ENCODE results near the gene GIT1. TPM values are rescaled to one million over a fixed set of nuclear protein-coding genes. Genes with fewer than 3 reads are reported as not detected.

The GIT1 gene
- total RNA-seq, 2 experiments from 2014 or later: 60.5 to 74.1 TPM

- Mint-ChIP-seq H3K27me3 (no peaks in the 10 kb centered on the region), H3K36me3 (ENCODE audit: low read depth) (peaks cover 15% of the 10 kb centered on the region), H3K27ac (no peak overlapping the region), H3K9me3 (ENCODE audit: low read depth) (no peaks in the 10 kb centered on the region), H3K4me3 (no peak overlapping the region), H3K4me1 (peaks cover 17% of the 10 kb centered on the region)
- intact Hi-C loops (cut with DNase I, micrococcal nuclease): no loop called here
- CTCF ChIA-PET: interaction anchor here (0.6 to 13.5 kb wide), 13 partner anchors 9 to 619 kb away, joined by 3 to 93 read pairs (median 3); no protein-coding TSS in a partner anchor
- POLR2A ChIA-PET: no interaction called here
- DNase-seq (peak; percentile 75), ATAC-seq (peak; percentile 29)
These were observed 16.5 kb downstream of the GIT1 start for GRCh38 chr17:29572691-29573557.

GRCh38 chr17:29571883-29572681, 17.4 kb downstream of the GIT1 start:
- POLR2A ChIA-PET: interaction anchor here (1.5 kb wide), 1 partner anchor 279 kb away, joined by 5 read pairs; the partner anchor contains the start of gene NUFIP2
- DNase-seq (no peak), ATAC-seq (no peak)
- no peaks in the 10 kb centered on the region for H3K9me3 Mint-ChIP-seq (ENCODE audit: low read depth)
- peaks cover 17% of the 10 kb centered on the region for H3K4me1 Mint-ChIP-seq
- peaks cover 15% of the 10 kb centered on the region for H3K36me3 Mint-ChIP-seq (ENCODE audit: low read depth)
- H3K4me3 Mint-ChIP-seq: no peak overlapping the region
- CTCF ChIA-PET: interaction anchor here (1.0 to 13.5 kb wide), 8 partner anchors 7 to 619 kb away, joined by 3 to 93 read pairs (median 8); no protein-coding TSS in a partner anchor
- intact Hi-C loops (cut with DNase I, micrococcal nuclease): no loop called here
- no peak overlapping the region for H3K27ac Mint-ChIP-seq
- no peaks in the 10 kb centered on the region for H3K27me3 Mint-ChIP-seq

- Mint-ChIP-seq H3K36me3 (ENCODE audit: low read depth) (peaks cover 15% of the 10 kb centered on the region), H3K27me3 (no peaks in the 10 kb centered on the region), H3K4me1 (peaks cover 17% of the 10 kb centered on the region), H3K4me3 (no peak overlapping the region), H3K9me3 (ENCODE audit: low read depth) (no peaks in the 10 kb centered on the region), H3K27ac (no peak overlapping the region)
- intact Hi-C loops (cut with DNase I, micrococcal nuclease): no loop called here
- ChIA-PET POLR2A (interaction anchor here (1.5 kb wide), 1 partner anchor 278 kb away, joined by 5 read pairs; the partner anchor contains the start of gene NUFIP2), CTCF (interaction anchor here (1.6 to 13.5 kb wide), 5 partner anchors 8 to 201 kb away, joined by 5 to 93 read pairs (median 15); no protein-coding TSS in a partner anchor)
- ATAC-seq (no peak), DNase-seq (no peak)
These were observed 18.0 kb downstream of the GIT1 start for GRCh38 chr17:29571486-29571882.

- intact Hi-C loops (cut with DNase I, micrococcal nuclease): no loop called here
- Mint-ChIP-seq H3K4me3 (peak overlapping the region; percentile 6), H3K27ac (no peak overlapping the region), H3K4me1 (peaks cover 22% of the 10 kb centered on the region), H3K27me3 (no peaks in the 10 kb centered on the region), H3K36me3 (ENCODE audit: low read depth) (peaks cover 18% of the 10 kb centered on the region), H3K9me3 (ENCODE audit: low read depth) (no peaks in the 10 kb centered on the region)
- ChIA-PET CTCF (interaction anchor here (1.0 to 13.5 kb wide), 5 partner anchors 9 to 320 kb away, joined by 3 to 93 read pairs (median 15); no protein-coding TSS in a partner anchor), POLR2A (interaction anchor here (0.6 to 1.5 kb wide), 2 partner anchors 221 to 277 kb away, joined by 3 to 5 read pairs; partner anchors contain the start of gene NUFIP2)
- ATAC-seq: no peak
- DNase-seq: no peak
These were observed 18.9 kb downstream of the GIT1 start for GRCh38 chr17:29570521-29570920.

- ChIA-PET CTCF (interaction anchor here (0.6 to 13.5 kb wide), 7 partner anchors 10 to 362 kb away, joined by 3 to 93 read pairs (median 3); partner anchors contain the start of gene GIT1), POLR2A (interaction anchor here (0.6 kb wide), 1 partner anchor 290 kb away, joined by 3 read pairs; no protein-coding TSS in a partner anchor)
- ATAC-seq (no peak), DNase-seq (no peak)
- no peaks in the 10 kb centered on the region for H3K9me3 Mint-ChIP-seq (ENCODE audit: low read depth)
- intact Hi-C loops (cut with DNase I, micrococcal nuclease): loop anchor here (2.0 to 10.0 kb wide), 8 partner anchors 19 to 907 kb away; partner anchors contain the start of genes GIT1 (in 1 of the 2), NEK8 (in 1 of the 2), NUFIP2 (in 1 of the 2) and SDF2 (in 1 of the 2)
- H3K36me3 Mint-ChIP-seq (ENCODE audit: low read depth): peaks cover 14% of the 10 kb centered on the region
- H3K27me3 Mint-ChIP-seq: no peaks in the 10 kb centered on the region
- peak overlapping the region; percentile 52 for H3K27ac Mint-ChIP-seq
- peak overlapping the region; percentile 97 for H3K4me3 Mint-ChIP-seq
- H3K4me1 Mint-ChIP-seq: peaks cover 24% of the 10 kb centered on the region
These were observed 20.1 kb downstream of the GIT1 start for GRCh38 chr17:29569245-29569950.

- H3K27me3 Mint-ChIP-seq: no peaks in the 10 kb centered on the region
- H3K27ac Mint-ChIP-seq: peak within 1 kb of the TSS; percentile 96
- intact Hi-C loops (cut with DNase I, micrococcal nuclease): loop anchor here (1.0 to 10.0 kb wide), 14 partner anchors 20 to 906 kb away; partner anchors contain the start of genes GIT1 (in 2 of the 2), NUFIP2 (in 2 of the 2), NEK8 (in 1 of the 2) and SDF2 (in 1 of the 2)
- ATAC-seq (peak; percentile 64), DNase-seq (peak; percentile 96)
- ChIA-PET CTCF (interaction anchor here (0.6 to 13.5 kb wide), 16 partner anchors 8 to 390 kb away, joined by 3 to 93 read pairs (median 4); partner anchors contain the start of genes ANKRD13B and GIT1), POLR2A (interaction anchor here (0.6 to 2.8 kb wide), 2 partner anchors 48 to 290 kb away, joined by 3 to 11 read pairs; no protein-coding TSS in a partner anchor)
- H3K4me3 Mint-ChIP-seq: peak within 1 kb of the TSS; percentile 97
- peaks cover 8% of the 10 kb centered on the region for H3K36me3 Mint-ChIP-seq (ENCODE audit: low read depth)
- no peaks in the 10 kb centered on the region for H3K9me3 Mint-ChIP-seq (ENCODE audit: low read depth)
- peaks cover 30% of the 10 kb centered on the region for H3K4me1 Mint-ChIP-seq
These were observed 20.9 kb downstream of the GIT1 start, which contains the start of gene TP53I13 for GRCh38 chr17:29568331-29569244. TSS of gene TP53I13 (plus strand) at chr17:29568701. CDS start at chr17:29568759, 58 bp downstream.

- Mint-ChIP-seq H3K9me3 (ENCODE audit: low read depth) (no peaks in the 10 kb centered on the region), H3K27ac (peak overlapping the region; percentile 96), H3K4me1 (peaks cover 25% of the 10 kb centered on the region), H3K4me3 (peak overlapping the region; percentile 97), H3K27me3 (no peaks in the 10 kb centered on the region), H3K36me3 (ENCODE audit: low read depth) (peaks cover 7% of the 10 kb centered on the region)
- ATAC-seq (peak; percentile 67), DNase-seq (peak; percentile 90)
- CTCF ChIA-PET: interaction anchor here (0.6 to 13.5 kb wide), 15 partner anchors 9 to 389 kb away, joined by 3 to 93 read pairs (median 4); partner anchors contain the start of gene ANKRD13B
- POLR2A ChIA-PET: interaction anchor here (0.6 to 2.8 kb wide), 3 partner anchors 49 to 387 kb away, joined by 3 to 11 read pairs (median 5); partner anchors contain the start of gene MYO18A
- intact Hi-C loops (cut with DNase I, micrococcal nuclease): loop anchor here (1.0 to 10.0 kb wide), 17 partner anchors 21 to 905 kb away; partner anchors contain the start of genes GIT1 (in 2 of the 2), NUFIP2 (in 2 of the 2), TAOK1 (in 2 of the 2) and NEK8 (in 1 of the 2)
These were observed 21.7 kb downstream of the GIT1 start for GRCh38 chr17:29567554-29568330.

GRCh38 chr17:29567304-29567553, 22.2 kb downstream of the GIT1 start:
- Mint-ChIP-seq H3K9me3 (ENCODE audit: low read depth) (no peaks in the 10 kb centered on the region), H3K4me1 (peaks cover 25% of the 10 kb centered on the region), H3K27me3 (no peaks in the 10 kb centered on the region), H3K4me3 (peak overlapping the region; percentile 97), H3K27ac (peak overlapping the region; percentile 42), H3K36me3 (ENCODE audit: low read depth) (peaks cover 12% of the 10 kb centered on the region)
- CTCF ChIA-PET: interaction anchor here (1.0 to 13.5 kb wide), 8 partner anchors 14 to 272 kb away, joined by 3 to 93 read pairs (median 4); partner anchors contain the start of gene ANKRD13B
- intact Hi-C loops (cut with DNase I, micrococcal nuclease): loop anchor here (1.0 to 10.0 kb wide), 9 partner anchors 176 to 905 kb away; partner anchors contain the start of genes TAOK1 (in 2 of the 2), NEK8 (in 1 of the 2), NUFIP2 (in 1 of the 2) and SDF2 (in 1 of the 2)
- POLR2A ChIA-PET: interaction anchor here (1.3 to 2.8 kb wide), 2 partner anchors 24 to 49 kb away, joined by 3 to 11 read pairs; no protein-coding TSS in a partner anchor
- ATAC-seq (peak; percentile 3), DNase-seq (no peak)
